Activated CD8-positive, alpha-beta memory T cell treated with anti-CD3 and anti-CD28 coated beads, Interleukin-2, amount 50 U/mL, for 4 hours (primary cell): Measurements from ENCODE around the gene LIN37.

ENCODE experiments used
- DNase-seq: peaks from one replicate; pipeline ENCODE4 v3.0.0-alpha.2; 2020

The LIN37 gene

DNA sequence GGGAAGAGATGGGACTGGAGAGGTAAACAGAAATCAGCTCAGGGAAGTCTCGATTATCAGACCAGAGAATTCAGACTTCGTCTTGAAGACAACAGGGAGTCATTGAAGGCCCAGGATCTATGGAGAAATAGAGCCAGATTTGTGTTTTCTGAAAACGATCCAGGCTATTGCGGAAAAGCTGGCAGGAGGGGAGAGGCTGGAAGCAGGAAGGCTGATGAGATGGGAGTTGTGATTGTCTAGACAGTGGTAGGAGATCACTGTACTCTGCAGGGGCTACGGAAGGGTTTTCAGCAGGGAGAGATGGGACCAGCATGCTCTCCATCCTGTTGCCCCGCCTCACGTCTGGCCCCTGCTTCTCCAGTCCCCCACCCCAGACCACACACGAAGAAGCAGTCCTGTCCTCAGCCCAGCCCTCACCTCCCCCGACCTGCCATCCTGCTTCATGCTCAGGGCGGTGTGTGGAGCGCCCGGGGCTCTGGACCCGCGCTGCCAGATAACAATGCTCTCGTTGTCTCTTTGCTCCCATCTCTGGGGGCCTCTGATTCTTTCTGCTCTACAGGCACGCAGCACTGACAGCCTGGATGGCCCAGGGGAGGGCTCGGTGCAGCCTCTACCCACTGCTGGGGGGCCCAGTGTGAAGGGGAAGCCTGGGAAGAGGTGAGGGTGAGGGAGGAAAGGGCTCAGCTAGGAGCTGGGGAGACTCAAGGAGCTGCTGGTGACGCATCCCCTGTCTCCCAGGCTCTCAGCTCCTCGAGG lies 28.9 kb downstream of the LIN37 start:
- DNase-seq: no peak

DNA sequence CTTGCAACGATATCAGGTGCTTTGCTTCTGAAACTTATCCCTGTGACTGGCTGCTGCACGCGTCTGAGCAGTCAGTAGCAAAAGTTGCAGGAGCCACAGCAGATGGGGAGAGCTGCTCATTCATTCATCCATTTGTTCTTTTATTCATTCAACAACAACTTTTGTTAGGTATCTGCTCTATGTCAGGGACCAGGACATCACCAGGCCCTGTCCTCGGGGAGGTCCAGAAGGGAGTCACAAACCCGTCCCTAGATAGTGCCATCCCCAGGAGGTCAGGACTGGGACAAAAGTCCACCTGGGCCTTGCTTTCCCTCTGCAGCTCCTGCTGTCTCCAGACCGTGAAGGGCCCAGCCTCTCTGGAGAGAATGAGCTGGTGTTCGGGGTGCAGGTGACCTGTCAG lies 29.6 kb downstream of the LIN37 start:
- no peak for DNase-seq

DNA sequence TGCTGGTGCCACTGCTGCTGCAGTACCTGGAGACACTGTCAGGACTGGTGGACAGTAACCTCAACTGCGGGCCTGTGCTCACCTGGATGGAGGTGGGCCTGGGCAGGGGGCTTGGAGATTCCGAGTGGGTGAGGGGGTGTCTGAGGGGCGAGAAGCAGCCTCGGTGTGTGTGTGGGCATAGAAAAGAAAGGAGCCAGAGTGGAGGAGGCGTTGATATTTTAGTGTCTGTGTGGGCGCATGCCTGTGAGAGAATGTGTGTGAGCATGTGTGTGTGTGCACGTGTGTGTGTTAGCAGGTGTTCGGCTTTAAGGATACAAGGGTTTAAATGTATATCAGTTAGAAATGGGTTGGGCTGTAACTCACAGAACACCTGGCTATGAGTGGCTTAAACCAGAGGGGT lies 30.7 kb downstream of the LIN37 start:
- DNase-seq: no peak

DNA sequence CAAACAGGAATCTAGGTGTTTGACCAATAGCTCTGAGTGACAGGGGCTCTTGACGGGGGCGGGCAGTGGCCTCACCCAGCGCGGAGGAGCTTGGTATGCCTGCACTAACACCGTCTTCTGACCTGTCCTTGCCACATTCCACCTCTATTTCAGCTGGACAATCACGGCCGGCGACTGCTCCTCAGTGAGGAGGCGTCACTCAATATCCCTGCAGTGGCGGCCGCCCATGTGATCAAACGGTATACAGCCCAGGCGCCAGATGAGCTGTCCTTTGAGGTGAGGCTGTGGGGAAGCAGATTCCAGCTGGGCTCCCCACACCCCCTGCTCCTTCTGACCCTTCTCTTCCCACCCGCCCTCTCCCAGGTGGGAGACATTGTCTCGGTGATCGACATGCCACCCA lies 31.7 kb downstream of the LIN37 start:
- no peak for DNase-seq

DNA sequence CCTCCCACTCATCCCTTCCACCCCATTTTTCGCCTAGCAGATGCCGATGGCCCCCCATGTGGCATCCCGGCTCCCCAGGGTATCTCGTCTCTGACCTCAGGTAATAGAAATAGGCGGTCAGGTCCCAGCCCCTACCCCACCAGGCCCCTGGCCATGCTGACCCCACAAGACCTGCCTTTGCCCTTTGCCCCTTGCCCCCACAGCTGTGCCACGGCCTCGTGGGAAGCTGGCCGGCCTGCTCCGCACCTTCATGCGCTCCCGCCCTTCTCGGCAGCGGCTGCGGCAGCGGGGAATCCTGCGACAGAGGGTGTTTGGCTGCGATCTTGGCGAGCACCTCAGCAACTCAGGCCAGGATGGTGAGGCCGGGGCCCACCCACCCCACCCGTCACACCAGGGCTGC lies 32.3 kb downstream of the LIN37 start:
- no peak for DNase-seq

DNA sequence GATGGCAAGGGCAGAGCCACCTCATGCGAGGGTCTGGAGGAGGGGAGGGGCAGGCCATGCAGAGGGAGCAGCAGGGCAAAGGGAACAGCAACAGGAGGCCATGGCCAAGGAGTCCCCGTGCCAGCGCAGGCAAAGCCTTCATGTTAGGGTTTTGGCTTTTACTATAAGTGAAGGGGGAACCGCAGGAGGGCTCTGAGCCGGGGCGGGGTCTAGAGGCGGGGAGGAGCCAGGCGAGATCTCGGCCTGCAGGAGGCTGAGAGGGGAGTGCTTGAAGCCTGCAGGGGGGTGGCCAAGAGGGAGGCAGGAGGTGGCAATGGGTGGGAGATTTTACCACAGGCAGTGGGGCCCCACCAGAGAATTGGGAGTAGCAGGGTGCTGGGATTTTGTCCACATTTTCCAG lies 33.3 kb downstream of the LIN37 start:
- no peak for DNase-seq

DNA sequence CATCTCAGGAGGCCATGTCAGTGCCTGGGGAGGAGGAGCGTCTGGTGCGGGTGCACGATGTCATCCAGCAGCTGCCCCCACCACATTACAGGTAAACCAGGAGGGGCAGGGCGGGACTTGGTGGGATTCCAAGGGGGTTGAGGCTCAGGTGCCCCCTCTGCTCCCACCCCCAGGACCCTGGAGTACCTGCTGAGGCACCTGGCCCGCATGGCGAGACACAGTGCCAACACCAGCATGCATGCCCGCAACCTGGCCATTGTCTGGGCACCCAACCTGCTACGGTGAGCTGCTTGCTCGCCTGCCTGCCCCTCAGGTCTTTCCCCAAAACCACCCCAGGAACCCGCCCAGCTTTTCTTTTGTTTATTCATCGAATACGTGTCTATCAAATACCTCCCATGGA lies 34.2 kb downstream of the LIN37 start:
- DNase-seq: no peak

DNA sequence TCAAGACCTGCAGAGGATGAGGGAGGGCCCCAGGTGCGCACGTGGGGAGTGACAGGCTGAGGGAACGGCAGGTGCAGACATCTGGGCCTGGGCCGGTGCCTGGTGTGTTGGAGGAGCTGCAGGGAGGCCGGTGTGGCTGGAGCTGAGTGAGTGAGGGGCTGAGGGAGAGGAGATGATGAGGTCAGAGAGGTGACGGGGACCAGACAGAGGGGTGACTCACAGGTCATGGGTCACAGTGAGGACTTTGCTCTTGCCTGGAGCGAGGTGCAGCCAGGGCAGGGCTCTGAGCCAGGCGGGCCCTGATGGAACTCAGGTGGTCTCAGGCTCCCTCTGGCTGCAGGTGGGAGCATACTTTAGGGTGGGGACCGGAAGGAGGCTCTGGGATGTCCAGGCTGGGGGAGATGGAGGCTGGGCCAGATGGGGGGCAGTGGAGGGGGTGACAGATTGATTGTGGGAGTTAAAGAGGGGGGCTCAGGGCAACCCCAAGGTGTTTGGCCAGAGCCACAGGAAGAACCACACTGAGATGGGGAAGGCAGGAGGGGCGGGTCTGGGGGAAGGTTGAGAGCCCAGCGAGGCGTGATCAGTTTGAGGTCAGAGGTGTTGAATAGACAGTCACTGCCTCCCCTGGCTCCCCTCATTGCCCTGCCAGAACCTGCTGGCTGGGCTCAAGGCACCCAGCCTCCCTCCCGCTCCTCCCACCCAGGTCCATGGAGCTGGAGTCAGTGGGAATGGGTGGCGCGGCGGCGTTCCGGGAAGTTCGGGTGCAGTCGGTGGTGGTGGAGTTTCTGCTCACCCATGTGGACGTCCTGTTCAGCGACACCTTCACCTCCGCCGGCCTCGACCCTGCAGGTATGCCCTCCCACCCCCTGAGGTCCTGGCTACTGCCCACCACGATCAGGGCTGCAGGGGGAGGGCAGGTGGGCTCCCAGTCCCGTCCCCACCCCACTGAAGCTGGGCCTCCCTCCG lies 35.4 kb downstream of the LIN37 start:
- no peak for DNase-seq

DNA sequence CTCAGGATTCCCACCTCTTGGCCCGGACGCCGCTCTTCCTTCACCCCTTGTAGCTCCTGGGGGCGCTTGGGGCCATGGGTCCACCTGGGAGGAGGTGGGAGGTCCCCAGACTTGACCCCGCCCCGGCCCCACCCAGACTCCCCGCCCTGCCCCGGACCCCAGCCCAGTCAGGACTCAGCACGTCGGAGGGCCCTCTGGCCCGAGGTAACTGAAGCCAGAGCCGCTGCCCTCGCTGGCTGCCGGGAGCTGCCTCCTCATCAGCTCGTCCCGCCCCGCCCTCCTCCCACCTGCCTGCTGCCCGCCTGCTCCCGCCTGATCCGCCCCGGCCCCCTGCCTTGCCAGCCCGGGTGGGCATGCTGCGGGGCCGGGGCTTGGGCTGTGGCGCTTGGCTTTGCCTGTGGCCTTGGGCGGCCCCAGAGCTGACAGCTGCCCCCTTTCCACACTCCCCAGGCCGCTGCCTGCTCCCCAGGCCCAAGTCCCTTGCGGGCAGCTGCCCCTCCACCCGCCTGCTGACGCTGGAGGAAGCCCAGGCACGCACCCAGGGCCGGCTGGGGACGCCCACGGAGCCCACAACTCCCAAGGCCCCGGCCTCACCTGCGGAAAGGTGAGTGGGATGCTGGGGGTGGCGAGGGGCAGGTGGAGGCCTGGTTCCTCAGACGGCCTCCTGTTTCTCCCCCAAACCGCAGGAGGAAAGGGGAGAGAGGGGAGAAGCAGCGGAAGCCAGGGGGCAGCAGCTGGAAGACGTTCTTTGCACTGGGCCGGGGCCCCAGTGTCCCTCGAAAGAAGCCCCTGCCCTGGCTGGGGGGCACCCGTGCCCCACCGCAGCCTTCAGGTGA lies 36.3 kb downstream of the LIN37 start:
- no peak for DNase-seq

DNA sequence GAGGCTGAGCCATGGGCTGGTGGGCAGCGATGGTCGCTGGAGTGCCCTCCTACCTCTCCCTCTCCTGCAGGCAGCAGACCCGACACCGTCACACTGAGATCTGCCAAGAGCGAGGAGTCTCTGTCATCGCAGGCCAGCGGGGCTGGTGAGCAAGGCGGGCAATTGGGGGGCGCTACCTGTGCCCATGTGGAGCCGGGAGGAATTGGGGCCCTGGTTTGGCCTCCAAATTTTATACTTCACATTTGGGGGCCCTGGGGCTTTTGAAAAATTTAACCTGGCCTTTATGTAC lies 36.9 kb downstream of the LIN37 start:
- no peak for DNase-seq

DNA sequence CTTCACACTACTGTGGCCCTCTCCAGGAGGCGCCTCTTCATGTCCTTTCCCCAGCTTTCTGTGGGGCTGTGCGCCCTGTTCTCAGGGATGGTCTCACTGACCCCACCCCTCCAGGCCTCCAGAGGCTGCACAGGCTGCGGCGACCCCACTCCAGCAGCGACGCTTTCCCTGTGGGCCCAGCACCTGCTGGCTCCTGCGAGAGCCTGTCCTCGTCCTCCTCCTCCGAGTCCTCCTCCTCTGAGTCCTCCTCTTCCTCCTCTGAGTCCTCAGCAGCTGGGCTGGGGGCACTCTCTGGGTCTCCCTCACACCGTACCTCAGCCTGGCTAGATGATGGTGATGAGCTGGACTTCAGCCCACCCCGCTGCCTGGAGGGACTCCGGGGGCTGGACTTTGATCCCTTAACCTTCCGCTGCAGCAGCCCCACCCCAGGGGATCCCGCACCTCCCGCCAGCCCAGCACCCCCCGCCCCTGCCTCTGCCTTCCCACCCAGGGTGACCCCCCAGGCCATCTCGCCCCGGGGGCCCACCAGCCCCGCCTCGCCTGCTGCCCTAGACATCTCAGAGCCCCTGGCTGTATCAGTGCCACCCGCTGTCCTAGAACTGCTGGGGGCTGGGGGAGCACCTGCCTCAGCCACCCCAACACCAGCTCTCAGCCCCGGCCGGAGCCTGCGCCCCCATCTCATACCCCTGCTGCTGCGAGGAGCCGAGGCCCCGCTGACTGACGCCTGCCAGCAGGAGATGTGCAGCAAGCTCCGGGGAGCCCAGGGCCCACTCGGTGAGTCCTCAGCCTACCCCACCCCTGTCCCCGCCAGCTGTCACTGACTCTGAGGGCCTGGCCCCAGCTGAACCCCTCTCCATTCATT lies 38.2 kb downstream of the LIN37 start:
- no peak for DNase-seq

DNA sequence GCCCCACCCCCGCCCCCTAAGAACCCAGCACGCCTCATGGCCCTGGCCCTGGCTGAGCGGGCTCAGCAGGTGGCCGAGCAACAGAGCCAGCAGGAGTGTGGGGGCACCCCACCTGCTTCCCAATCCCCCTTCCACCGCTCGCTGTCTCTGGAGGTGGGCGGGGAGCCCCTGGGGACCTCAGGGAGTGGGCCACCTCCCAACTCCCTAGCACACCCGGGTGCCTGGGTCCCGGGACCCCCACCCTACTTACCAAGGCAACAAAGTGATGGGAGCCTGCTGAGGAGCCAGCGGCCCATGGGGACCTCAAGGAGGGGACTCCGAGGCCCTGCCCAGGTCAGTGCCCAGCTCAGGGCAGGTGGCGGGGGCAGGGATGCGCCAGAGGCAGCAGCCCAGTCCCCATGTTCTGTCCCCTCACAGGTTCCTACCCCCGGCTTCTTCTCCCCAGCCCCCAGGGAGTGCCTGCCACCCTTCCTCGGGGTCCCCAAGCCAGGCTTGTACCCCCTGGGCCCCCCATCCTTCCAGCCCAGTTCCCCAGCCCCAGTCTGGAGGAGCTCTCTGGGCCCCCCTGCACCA lies 38.9 kb downstream of the LIN37 start:
- no peak for DNase-seq

DNA sequence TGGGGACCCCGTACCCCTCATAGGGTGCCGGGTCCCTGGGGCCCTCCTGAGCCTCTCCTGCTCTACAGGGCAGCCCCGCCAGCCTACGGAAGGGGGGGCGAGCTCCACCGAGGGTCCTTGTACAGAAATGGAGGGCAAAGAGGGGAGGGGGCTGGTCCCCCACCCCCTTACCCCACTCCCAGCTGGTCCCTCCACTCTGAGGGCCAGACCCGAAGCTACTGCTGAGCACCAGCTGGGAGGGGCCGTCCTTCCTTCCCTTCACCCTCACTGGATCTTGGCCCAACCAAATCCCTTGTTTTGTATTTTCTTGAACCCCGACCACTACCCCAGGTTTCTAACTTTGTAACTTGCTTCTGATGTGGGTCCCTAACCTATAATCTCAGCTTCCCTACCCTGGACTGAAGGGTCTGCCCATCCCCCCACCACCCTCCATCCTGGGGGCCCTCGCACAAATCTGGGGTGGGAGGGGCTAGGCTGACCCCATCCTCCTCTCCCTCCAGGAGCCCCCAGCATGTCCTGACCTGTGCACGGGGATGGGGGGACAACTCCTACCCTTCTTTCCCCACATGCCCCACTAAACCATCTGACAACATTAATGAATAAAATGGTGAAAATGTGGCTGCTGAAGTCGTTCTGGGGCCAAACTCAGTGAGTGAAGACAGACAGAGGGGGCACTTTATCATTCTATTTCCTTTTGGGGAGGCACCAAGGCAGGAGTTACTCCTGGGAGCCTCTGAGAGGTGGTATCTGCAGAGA lies 40.0 kb downstream of the LIN37 start:
- DNase-seq: no peak

DNA sequence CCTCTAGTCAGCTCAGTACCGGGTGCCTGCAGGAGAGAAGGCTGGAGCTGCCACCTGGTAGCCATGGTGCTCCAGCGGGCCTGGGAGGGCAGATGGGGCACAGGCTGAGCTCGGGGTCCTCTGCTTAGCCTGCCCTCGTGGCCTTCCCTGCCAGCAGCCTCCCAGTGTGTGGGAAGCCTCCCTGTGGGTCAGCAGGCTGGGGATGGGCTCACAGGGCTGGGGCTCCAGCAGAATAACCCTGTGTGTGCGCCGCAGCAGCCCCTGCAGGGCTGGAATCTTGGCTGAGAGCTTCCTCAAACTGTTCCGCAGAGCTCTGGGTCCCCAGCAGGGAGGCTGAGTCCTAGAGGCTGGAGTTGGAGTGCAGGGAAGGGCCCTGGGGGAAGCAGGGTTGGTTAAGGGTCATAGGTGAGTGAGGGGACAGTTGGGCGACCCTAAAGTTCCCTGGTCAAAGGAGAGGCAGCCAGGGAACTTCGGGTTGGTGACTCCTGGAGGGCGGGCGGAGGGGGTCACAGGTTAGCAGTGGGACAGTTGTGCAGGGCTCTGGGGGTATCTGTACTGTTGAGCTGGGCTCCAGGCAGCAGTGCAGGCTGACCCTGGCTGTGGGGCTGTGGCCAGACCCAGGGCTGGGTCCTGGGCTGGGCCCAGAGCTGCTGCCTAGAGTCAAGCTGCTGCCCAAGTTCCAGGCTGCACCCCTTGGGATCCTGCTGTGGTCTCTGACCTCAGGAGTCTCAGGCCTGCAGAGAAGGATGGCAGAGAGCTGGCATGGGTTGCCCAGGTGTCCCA lies 41.0 kb downstream of the LIN37 start:
- no peak for DNase-seq

DNA sequence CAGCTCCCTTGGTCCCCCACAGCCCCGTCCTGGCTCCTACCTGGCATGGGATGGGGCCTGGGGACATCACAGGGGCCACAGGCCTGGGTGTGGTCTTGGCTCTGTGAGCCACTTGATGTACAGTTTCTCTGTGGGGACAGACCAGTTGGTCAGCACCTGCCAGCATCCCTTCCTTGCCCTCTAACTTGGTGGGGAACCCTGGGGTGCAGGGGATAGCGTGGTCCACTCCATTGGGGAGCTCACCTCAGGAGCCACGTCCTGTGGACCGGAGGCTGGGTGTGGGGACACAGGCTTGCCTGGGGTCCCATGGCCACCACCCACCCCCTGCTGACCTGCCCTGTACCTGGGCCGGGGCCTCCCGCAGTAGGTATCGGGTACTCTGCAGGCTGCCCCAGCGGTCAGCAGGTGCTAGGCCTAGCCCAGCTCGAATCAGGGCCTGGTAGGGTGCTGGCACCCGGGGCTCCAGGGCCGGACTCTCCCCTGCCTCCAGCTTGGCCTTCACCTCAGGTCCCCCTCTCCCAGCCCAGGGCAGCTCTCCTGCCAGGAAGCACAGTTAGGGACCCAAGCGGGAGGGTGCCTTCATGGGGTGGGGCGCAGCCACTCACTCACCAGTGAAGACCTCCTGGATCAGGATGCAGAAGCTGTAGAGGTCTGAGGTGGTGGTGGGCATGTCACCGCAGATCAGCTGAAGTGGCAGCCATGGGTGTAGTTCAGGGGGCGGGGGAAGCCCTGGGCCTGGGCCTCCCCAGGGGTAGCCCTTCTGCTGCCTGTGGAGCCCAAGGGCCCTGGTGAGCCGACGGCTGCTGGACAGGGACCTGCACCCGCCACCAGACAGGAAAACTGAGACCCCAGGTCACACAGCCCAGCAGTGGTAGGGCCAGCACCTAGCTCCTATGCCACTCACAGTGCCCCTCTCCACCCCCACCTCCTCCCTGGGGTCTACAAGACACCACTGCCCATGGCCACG lies 41.9 kb downstream of the LIN37 start:
- DNase-seq: no peak

DNA sequence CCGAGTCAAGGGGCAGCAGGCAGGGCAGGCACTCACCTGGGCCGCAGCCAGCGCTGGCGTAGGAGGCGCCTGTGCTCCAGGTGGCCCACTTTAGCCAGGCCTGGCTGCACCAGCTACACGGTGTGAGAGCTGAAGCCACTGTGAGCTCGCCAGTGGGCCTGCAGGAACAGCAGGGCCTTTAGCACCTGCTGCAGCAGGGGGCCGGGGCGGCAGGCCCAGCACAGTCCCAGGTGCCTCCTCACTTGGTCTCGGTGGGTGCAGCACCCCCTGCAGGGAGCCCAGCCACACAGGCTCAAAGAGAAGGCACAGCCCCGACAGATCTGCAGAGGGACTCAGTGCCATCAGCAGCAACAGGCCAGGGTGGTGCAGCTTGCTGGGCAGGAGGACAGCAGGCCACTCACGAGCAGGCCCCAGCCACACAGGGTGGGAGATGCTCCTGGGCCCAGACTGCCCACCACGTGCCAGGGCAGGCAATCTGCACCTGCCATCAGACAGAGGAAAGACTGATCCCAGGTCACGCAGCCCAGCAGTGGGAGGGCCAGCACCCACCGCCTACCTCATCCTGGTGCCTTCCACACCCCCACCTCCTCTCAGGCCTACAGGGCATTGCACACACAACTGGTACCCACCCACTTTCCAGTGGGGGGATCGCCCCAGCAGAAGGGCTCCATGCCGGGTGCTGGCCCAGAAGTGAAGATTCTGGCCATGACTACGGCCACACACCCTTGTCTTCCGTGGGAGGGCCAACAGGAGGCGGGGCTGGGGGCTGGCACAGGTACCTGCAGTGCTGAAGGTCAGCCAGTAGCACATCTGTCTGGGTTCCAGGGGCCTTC lies 42.8 kb downstream of the LIN37 start:
- no peak for DNase-seq

DNA sequence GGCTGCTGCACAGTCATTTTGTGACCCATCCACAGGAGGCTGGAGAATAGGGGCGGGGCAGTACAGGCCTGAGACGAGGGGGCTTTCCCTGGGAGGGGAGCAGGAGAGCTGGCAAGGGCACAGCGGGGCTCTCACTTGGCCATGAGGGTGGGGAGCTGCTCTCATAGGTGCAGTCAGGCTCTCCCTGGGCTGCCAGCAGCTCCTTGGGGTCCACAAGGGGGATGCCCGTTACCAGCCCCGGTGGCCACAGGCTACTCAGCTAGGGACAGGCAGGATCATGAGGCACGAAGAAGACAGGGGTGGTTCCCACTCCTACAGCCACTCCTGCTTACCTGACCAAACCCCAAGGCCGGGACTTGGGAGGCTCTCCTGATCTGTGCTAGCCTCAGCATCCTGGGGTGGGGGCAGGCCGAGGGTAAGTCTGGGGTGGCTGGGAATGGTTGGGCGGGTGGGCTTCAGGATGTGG lies 43.5 kb downstream of the LIN37 start:
- DNase-seq: no peak

DNA sequence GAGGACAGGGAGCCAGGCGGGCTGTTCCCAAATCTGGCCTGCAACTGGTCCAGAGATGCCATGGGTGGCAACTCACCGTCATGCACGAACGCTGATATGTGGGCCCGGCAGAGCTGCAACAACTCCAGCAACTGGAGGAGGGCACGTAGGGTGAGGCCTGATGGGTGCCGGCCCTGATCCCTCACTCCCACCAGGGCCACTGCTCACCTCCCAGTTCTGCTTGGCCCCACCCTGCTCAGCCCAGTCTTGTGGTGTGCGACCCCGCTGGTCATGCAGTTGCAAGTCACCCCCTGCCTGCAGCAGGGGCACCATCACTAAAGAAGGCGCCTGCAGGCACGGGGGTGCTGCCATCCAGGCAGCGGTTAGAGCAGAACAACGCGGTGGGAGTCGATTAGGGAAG lies 43.9 kb downstream of the LIN37 start:
- DNase-seq: no peak
